AG04450 (cell line): ENCODE measurements around the gene RHOV. TPM values are rescaled to one million over a fixed set of nuclear protein-coding genes. Genes with fewer than 3 reads are reported as not detected.

ENCODE experiments used
- CTCF ChIA-PET: fragments of 300-600, 350-600 bp; formaldehyde crosslinking; extraction: SDS; loops from one replicate; lab custom pipeline; 2022; ENCODE audit warnings: antibody characterized with exemption, inconsistent platforms; lab: Charles Lee
- POLR2A ChIA-PET: fragments of 350-600 bp; formaldehyde crosslinking; extraction: SDS; loops from one replicate; lab custom pipeline; 2021; ENCODE audit warnings: antibody characterized with exemption, inconsistent platforms; lab: Yijun Ruan, JAX
- DNase-seq: peaks from one replicate; pipeline ENCODE4 v3.0.0-alpha.2; 2011; ENCODE audit warnings: low read depth, low spot score
- H3K27ac ChIP-seq: one replicate; pipeline ENCODE4 v1.5.1; 2012; ENCODE audit warnings: low read depth, low read length, control low read depth
- H3K27me3 ChIP-seq: one replicate; pipeline ENCODE4 v1.6.0; 2012; ENCODE audit warnings: low read length; ENCODE audit not compliant: control insufficient read depth, insufficient read depth
- H3K4me3 ChIP-seq: 2 replicates; pipeline ENCODE4 v1.5.1; 2011; ENCODE audit warnings: mild to moderate bottlenecking, low read depth, low read length, control low read depth
- H3K9me3 ChIP-seq: 2 replicates; pipeline ENCODE4 v1.5.1; 2012; ENCODE audit warnings: low read length; ENCODE audit not compliant: control insufficient read depth, insufficient read depth
- CTCF ChIP-seq: IDR thresholded peaks from 2 replicates; pipeline ENCODE4 v1.5.1; 2011; ENCODE audit warnings: low read depth, low read length, control low read depth, inconsistent platforms
- polyA plus RNA-seq: library from polyadenylated mRNA; depleted of rRNA; stranded (reverse); fragments of >200 nt; gene quantifications from 2 replicates; pipeline ENCODE4 v1.2.3, GENCODE V29; 2011

The RHOV gene
- polyA plus RNA-seq, 1 experiment: 0.04 TPM

GRCh38 chr15:40843261-40843884 lies 30.7 kb downstream of the RHOV start:
- no peak overlapping the region for H3K27ac ChIP-seq
- no peak for TF ChIP-seq CTCF
- ChIA-PET POLR2A (interaction anchor here (0.6 kb wide), 1 partner anchor 109 kb away, joined by 3 read pairs; no protein-coding TSS in a partner anchor), CTCF (interaction anchor here (0.9 to 1.5 kb wide), 4 partner anchors 10 to 15 kb away, joined by 3 to 8 read pairs (median 4); no protein-coding TSS in a partner anchor)
- no peaks in the 10 kb centered on the region for H3K9me3 ChIP-seq
- no peak overlapping the region for H3K4me3 ChIP-seq
- DNase-seq: no peak
- H3K27me3 ChIP-seq: peaks cover 33% of the 10 kb centered on the region

GRCh38 chr15:40841741-40842140 lies 32.3 kb downstream of the RHOV start:
- no peak for DNase-seq
- no peaks in the 10 kb centered on the region for H3K9me3 ChIP-seq
- peaks cover 30% of the 10 kb centered on the region for H3K27me3 ChIP-seq
- no peak for TF ChIP-seq CTCF
- ChIA-PET POLR2A (interaction anchor here (1.0 kb wide), 1 partner anchor 98 kb away, joined by 6 read pairs; no protein-coding TSS in a partner anchor), CTCF (interaction anchor here (6.0 kb wide), 1 partner anchor 16 kb away, joined by 39 read pairs; no protein-coding TSS in a partner anchor)
- no peak overlapping the region for H3K4me3 ChIP-seq
- H3K27ac ChIP-seq: no peak overlapping the region

GRCh38 chr15:40838756-40839155 lies 35.3 kb downstream of the RHOV start:
- no peak for TF ChIP-seq CTCF
- POLR2A ChIA-PET: no interaction called here
- CTCF ChIA-PET: interaction anchor here (1.0 to 6.0 kb wide), 4 partner anchors 19 to 274 kb away, joined by 3 to 39 read pairs (median 4); partner anchors contain the start of genes CCDC32 and VPS18
- Histone ChIP-seq H3K27ac (peak overlapping the region; percentile 39), H3K4me3 (no peak overlapping the region), H3K27me3 (peaks cover 15% of the 10 kb centered on the region), H3K9me3 (no peaks in the 10 kb centered on the region)
- no peak for DNase-seq

GRCh38 chr15:40836020-40836419 lies 38.0 kb downstream of the RHOV start:
- CTCF ChIA-PET: interaction anchor here (2.0 kb wide), 1 partner anchor 22 kb away, joined by 10 read pairs; no protein-coding TSS in a partner anchor
- POLR2A ChIA-PET: no interaction called here
- TF ChIP-seq CTCF: no peak

GRCh38 chr15:40832903-40833302 lies 41.1 kb downstream of the RHOV start:
- ChIA-PET CTCF (interaction anchor here (0.7 to 1.6 kb wide), 3 partner anchors 11 to 203 kb away, joined by 3 to 19 read pairs (median 4); partner anchors contain the start of gene SPINT1), POLR2A (no interaction called here)
- no peak for TF ChIP-seq CTCF
- no peak for DNase-seq
- Histone ChIP-seq H3K27me3 (peaks cover 9% of the 10 kb centered on the region), H3K27ac (no peak overlapping the region), H3K9me3 (no peaks in the 10 kb centered on the region), H3K4me3 (no peak overlapping the region)

More at GRCh38 chr15:40836020-40836419, 38.0 kb downstream of the RHOV start:
- Histone ChIP-seq H3K27ac (no peak overlapping the region), H3K27me3 (no peaks in the 10 kb centered on the region), H3K4me3 (no peak overlapping the region), H3K9me3 (no peaks in the 10 kb centered on the region)
- no peak for DNase-seq
